K562 (cell line): ENCODE measurements around the gene FZD1. TPM values are rescaled to one million over a fixed set of nuclear protein-coding genes. Genes with fewer than 3 reads are reported as not detected.

Experiments
- ATAC-seq: fragments of 200-7000 bp; cut with Tn5 transposase; 3 replicates; pipeline ENCODE4 v1.9.1; 2020; ENCODE audit warnings: moderate library complexity
- BruUV-seq: library from RNA; stranded (reverse); fragments of 400-500 nt; replicated peaks from 2 replicates; lab custom pipeline; 2021; lab: Mats Ljungman, UMichigan
- CTCF ChIA-PET: fragments of 300-600 bp; formaldehyde crosslinking; extraction: SDS; loops from one replicate; lab custom pipeline; 2021; ENCODE audit warnings: low intra/inter-chr PET ratio; lab: Yijun Ruan, JAX
- POLR2A ChIA-PET: fragments of 300-600, 350-650 bp; sonication (Branson Sonifier 250); formaldehyde crosslinking; extraction: SDS; loops from one replicate; lab custom pipeline; 2021; ENCODE audit warnings: antibody characterized with exemption, inconsistent platforms; lab: Yijun Ruan, JAX
- DNase-seq, 4 experiments: peaks; one replicate each; pipeline versions ENCODE4 v3.0.0 to v3.0.0-alpha.2; 2011 to 2018; ENCODE audit warnings: low spot score in 3 of 4, mixed read lengths in 3 of 4; ENCODE audit errors: extremely low read depth in 1 of 4
- FAIRE-seq: peaks from 2 replicates; lab custom pipeline; 2011; peaks lifted over from hg19 to GRCh38; lab: Jason Lieb, UNC
- H2AFZ ChIP-seq: 2 replicates; pipeline ENCODE4 v1.6.0; 2011; ENCODE audit warnings: low read depth, low read length, control low read depth, inconsistent platforms
- H3K27ac ChIP-seq: fragments of 200-600 bp; 3 replicates; pipeline ENCODE4 v1.8.0; 2011; ENCODE audit warnings: low read depth, mild to moderate bottlenecking, control low read depth, inconsistent platforms, low read length, moderate library complexity, mixed read lengths; ENCODE audit errors: extremely low read depth
- H3K27me3 ChIP-seq, 2 experiments: fragments of 300-600 bp in 1 of 2; 2 replicates in 1 of 2; 3 replicates in 1 of 2; pipeline versions ENCODE4 v1.6.0 to v1.8.0; 2011; ENCODE audit warnings: inconsistent platforms in 2 of 2, low read length in 2 of 2, mild to moderate bottlenecking in 1 of 2, mixed read lengths in 1 of 2, moderate library complexity in 1 of 2; ENCODE audit not compliant: control insufficient read depth in 2 of 2, insufficient read depth in 2 of 2
- H3K36me3 ChIP-seq: fragments of 300-600 bp; 3 replicates; pipeline ENCODE4 v1.8.0; 2011; ENCODE audit warnings: mild to moderate bottlenecking, low read length, inconsistent platforms; ENCODE audit not compliant: control insufficient read depth, insufficient read depth
- H3K4me1 ChIP-seq, 2 experiments: fragments of 200-600 bp in 1 of 2; replicated peaks in 1 of 2; 2 replicates in 1 of 2; 3 replicates in 1 of 2; pipeline versions ENCODE4 v1.5.1 to v1.8.0; 2011; ENCODE audit warnings: inconsistent platforms in 2 of 2, low read length in 2 of 2, mild to moderate bottlenecking in 1 of 2, mixed read lengths in 1 of 2, moderate library complexity in 1 of 2; ENCODE audit not compliant: control insufficient read depth in 2 of 2, insufficient read depth in 2 of 2
- H3K4me2 ChIP-seq: 2 replicates; pipeline ENCODE4 v1.6.1; 2011; ENCODE audit warnings: low read length, control low read depth, inconsistent platforms, mixed read lengths; ENCODE audit not compliant: insufficient read depth
- H3K4me3 ChIP-seq: fragments of 200-600 bp; sonication (generic), shearing (Covaris generic); 2 replicates; pipeline ENCODE4 v1.5.1; 2016; ENCODE audit warnings: control low read depth, inconsistent platforms
- H3K79me2 ChIP-seq: fragments of 200-600 bp; 3 replicates; pipeline ENCODE4 v1.8.0; 2011; ENCODE audit warnings: low read length, inconsistent platforms; ENCODE audit not compliant: control insufficient read depth, insufficient read depth
- H3K9ac ChIP-seq, 2 experiments: 2 replicates each; pipeline versions ENCODE4 v1.6.0 to v1.6.1; 2011; ENCODE audit warnings: low read depth in 2 of 2, low read length in 2 of 2, control low read depth in 1 of 2, inconsistent platforms in 1 of 2, mild to moderate bottlenecking in 1 of 2, mixed read lengths in 1 of 2; ENCODE audit not compliant: insufficient read depth in 1 of 2
- H3K9me1 ChIP-seq: one replicate; pipeline ENCODE4 v1.6.0; 2011; ENCODE audit warnings: inconsistent platforms, mild to moderate bottlenecking, low read length, moderate library complexity; ENCODE audit not compliant: control insufficient read depth, insufficient read depth
- H3K9me3 ChIP-seq: replicated peaks from 2 replicates; pipeline ENCODE4 v1.5.1; 2011; ENCODE audit warnings: low read depth, low read length, inconsistent platforms; ENCODE audit not compliant: control insufficient read depth, insufficient read depth
- H4K20me1 ChIP-seq: replicated peaks from 2 replicates; pipeline ENCODE4 v1.6.1; 2011; ENCODE audit warnings: low read length, inconsistent platforms, mixed read lengths; ENCODE audit not compliant: control insufficient read depth, insufficient read depth
- ELF1 ChIP-seq: fragments of 200-800 bp; sonication (Bioruptor generic); IDR thresholded peaks from 2 replicates; pipeline ENCODE4 v1.6.1; 2016; ENCODE audit warnings: missing genetic modification characterization, missing compliant biosample characterization
- HDAC2 ChIP-seq: fragments of 450-650 bp; IDR thresholded peaks from 2 replicates; pipeline ENCODE4 v1.6.1; 2016; ENCODE audit warnings: mild to moderate bottlenecking
- MTA1 ChIP-seq: fragments of 450-650 bp; IDR thresholded peaks from 2 replicates; pipeline ENCODE4 v1.6.1; 2017; ENCODE audit warnings: borderline replicate concordance
- RB1 ChIP-seq: fragments of 450-650 bp; IDR thresholded peaks from 2 replicates; pipeline ENCODE4 v1.6.1; 2017; ENCODE audit warnings: low read depth, mild to moderate bottlenecking
- YY1 ChIP-seq, 3 experiments: IDR thresholded peaks; 2 replicates each; pipeline ENCODE4 v1.6.1; 2011; ENCODE audit warnings: low read length in 2 of 3, mild to moderate bottlenecking in 2 of 3, moderate library complexity in 2 of 3, borderline replicate concordance in 1 of 3, control low read depth in 1 of 3, low read depth in 1 of 3; ENCODE audit not compliant: insufficient read depth in 3 of 3, insufficient replicate concordance in 2 of 3, control insufficient read depth in 1 of 3, insufficient read length in 1 of 3; ENCODE audit errors: extremely low read depth in 1 of 3
- WGBS: fragments of 100-300 bp; shearing (Covaris generic); methylation state at CpG from one replicate; pipeline ENCODE4 v1.1.6; 2016; ENCODE audit warnings: low coverage, mixed read lengths; ENCODE audit not compliant: insufficient coverage; ENCODE audit errors: missing lambda C conversion rate; 5-methylcytosine and 5-hydroxymethylcytosine counted together
- in situ Hi-C: fragments of 300-500 bp; cut with MboI; formaldehyde crosslinking; loops from 4 replicates; pipeline ENCODE4 v1.15.0; 2018; ENCODE audit warnings: inconsistent platforms, mixed read lengths
- intact Hi-C: fragments of 100-400 bp; cut with micrococcal nuclease; formaldehyde crosslinking; loops from 2 replicates; pipeline ENCODE4 v1.14.2; 2022
- polyA plus RNA-seq, 8 experiments: library from polyadenylated mRNA; depleted of rRNA in 4 of 8; stranded (reverse) in 5 of 8; unstranded in 3 of 8; fragments of >200 nt; fragmentation: Nextera tagmentation in 2 of 8; fragmentation: Illumina TruSeq in 1 of 8; extraction: Ambion mirVana in 2 of 8; extraction: Trizol in 1 of 8; gene quantifications; 2 replicates each; pipeline versions ENCODE4 v1.2.1 to v1.2.3, GENCODE V29; 2011 to 2014; ENCODE audit warnings: inconsistent platforms in 1 of 8, missing spikeins in 1 of 8
- total RNA-seq, 7 experiments: library from RNA; depleted of rRNA in 6 of 7; stranded (reverse); fragments of >200 nt in 6 of 7; fragmentation: Illumina TruSeq in 2 of 7; extraction: Trizol in 2 of 7; gene quantifications; 2 replicates each; pipeline versions ENCODE4 v1.2.1 to v1.2.3, GENCODE V29; 2011 to 2021; ENCODE audit warnings: low replicate concordance in 1 of 7
- TF ChIP-seq, protein P1 (sequence below): IDR thresholded peaks from 2 replicates; pipeline ENCODE4 v1.6.1; 2011; ENCODE audit warnings: borderline replicate concordance, low read depth, mild to moderate bottlenecking, moderate library complexity, low read length; ENCODE audit not compliant: insufficient read depth, poor library complexity, severe bottlenecking

FZD1 gene
- total and polyA plus RNA-seq, 9 of the 15 experiments (the other 6 are each of a cell fraction or from before 2014, with no cell fraction given) = 0.25 to 5.1 (median 1.8) TPM

GRCh38 chr7:91247500-91247899, 16.7 kb upstream of the FZD1 start (continued):
- TF ChIP-seq, protein P1, sequence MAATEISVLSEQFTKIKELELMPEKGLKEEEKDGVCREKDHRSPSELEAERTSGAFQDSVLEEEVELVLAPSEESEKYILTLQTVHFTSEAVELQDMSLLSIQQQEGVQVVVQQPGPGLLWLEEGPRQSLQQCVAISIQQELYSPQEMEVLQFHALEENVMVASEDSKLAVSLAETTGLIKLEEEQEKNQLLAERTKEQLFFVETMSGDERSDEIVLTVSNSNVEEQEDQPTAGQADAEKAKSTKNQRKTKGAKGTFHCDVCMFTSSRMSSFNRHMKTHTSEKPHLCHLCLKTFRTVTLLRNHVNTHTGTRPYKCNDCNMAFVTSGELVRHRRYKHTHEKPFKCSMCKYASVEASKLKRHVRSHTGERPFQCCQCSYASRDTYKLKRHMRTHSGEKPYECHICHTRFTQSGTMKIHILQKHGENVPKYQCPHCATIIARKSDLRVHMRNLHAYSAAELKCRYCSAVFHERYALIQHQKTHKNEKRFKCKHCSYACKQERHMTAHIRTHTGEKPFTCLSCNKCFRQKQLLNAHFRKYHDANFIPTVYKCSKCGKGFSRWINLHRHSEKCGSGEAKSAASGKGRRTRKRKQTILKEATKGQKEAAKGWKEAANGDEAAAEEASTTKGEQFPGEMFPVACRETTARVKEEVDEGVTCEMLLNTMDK = no peak
- TF ChIP-seq RB1 (no peak), HDAC2 (no peak), MTA1 (no peak)

- Histone ChIP-seq H4K20me1 (no peaks in the 10 kb centered on the region), H3K4me3 (no peak overlapping the region), H3K9me3 (no peaks in the 10 kb centered on the region), H3K4me1 (no peaks in the 10 kb centered on the region), H3K4me2 (no peak overlapping the region), H2AFZ (no peak overlapping the region), H3K27me3 (peaks cover 3 to 9% of the 10 kb centered on the region in 2 experiments; a peak in 3 of 5 replicates), H3K36me3 (no peaks in the 10 kb centered on the region), H3K9ac (no peak overlapping the region), H3K27ac (no peak overlapping the region), H3K79me2 (no peaks in the 10 kb centered on the region), H3K9me1 (no peaks in the 10 kb centered on the region)
- in situ Hi-C loops = no loop called here
- FAIRE-seq (no peak), ATAC-seq (no peak), DNase-seq (no peak)
- no TSS peak for BruUV-seq
- TF ChIP-seq ELF1 (tag) (no peak), YY1 (IDR thresholded peaks at IDR 0.05; ENCODE audit: borderline replicate concordance in 1 of 3, control insufficient read depth in 1 of 3, extremely low read depth in 1 of 3, insufficient read depth in 3 of 3, insufficient read length in 1 of 3, insufficient replicate concordance in 2 of 3, low read depth in 1 of 3, low read length in 2 of 3) (peak in 1 of 3 experiments; percentile 12)
- WGBS = 0% methylated on average over 2 of the region's 2 CpGs
- POLR2A ChIA-PET = interaction anchor here (0.9 to 1.1 kb wide), 2 partner anchors 14 to 20 kb away, joined by 3 to 4 read pairs; no protein-coding TSS in a partner anchor
- intact Hi-C loops = no loop called here
- CTCF ChIA-PET = no interaction called here
Observed at GRCh38 chr7:91248996-91249395, 15.2 kb upstream of the FZD1 start.
